HepG2 (cell line): Measurements from ENCODE around the gene BAG5. TPM values are rescaled to one million over a fixed set of nuclear protein-coding genes. Genes with fewer than 3 reads are reported as not detected.
A peak's percentile ranks its signal among the peaks of the same experiment; 100 is the strongest.

Experiments
- GLI4 ChIP-seq: sonication (generic); formaldehyde crosslinking; IDR thresholded peaks from 2 replicates; pipeline ENCODE4 v1.5.1; 2020; ENCODE audit warnings: missing genetic modification reagents, mild to moderate bottlenecking, moderate library complexity, borderline replicate concordance
- HOXA7 ChIP-seq: sonication (generic); formaldehyde crosslinking; IDR thresholded peaks from 2 replicates; pipeline ENCODE4 v1.8.1; 2022; ENCODE audit warnings: mild to moderate bottlenecking, missing genetic modification reagents, moderate library complexity
- MAFG ChIP-seq: sonication (generic); formaldehyde crosslinking; IDR thresholded peaks from 2 replicates; pipeline ENCODE4 v1.5.1; 2020; ENCODE audit warnings: mild to moderate bottlenecking, missing genetic modification reagents
- MEF2D ChIP-seq: sonication (generic); formaldehyde crosslinking; IDR thresholded peaks from 2 replicates; pipeline ENCODE4 v1.5.1; 2020; ENCODE audit warnings: mild to moderate bottlenecking, missing genetic modification reagents
- MYPOP ChIP-seq: sonication (generic); formaldehyde crosslinking; IDR thresholded peaks from 2 replicates; pipeline ENCODE4 v1.8.1; 2023; ENCODE audit warnings: mild to moderate bottlenecking, moderate library complexity, missing genetic modification reagents
- NCOA5 ChIP-seq: sonication (generic); formaldehyde crosslinking; IDR thresholded peaks from 2 replicates; pipeline ENCODE4 v1.4.0; 2020; ENCODE audit warnings: missing genetic modification reagents
- PRPF4 ChIP-seq: fragments of 200-400 bp; formaldehyde crosslinking; IDR thresholded peaks from 2 replicates; pipeline ENCODE4 v1.6.1; 2016; ENCODE audit warnings: low read length, low read depth; ENCODE audit not compliant: poor library complexity, severe bottlenecking
- ZC3H4 ChIP-seq: sonication (generic); formaldehyde crosslinking; IDR thresholded peaks from 2 replicates; pipeline ENCODE4 v1.4.0; 2020; ENCODE audit warnings: missing genetic modification reagents, borderline replicate concordance
- ZNF121 ChIP-seq: sonication (generic); formaldehyde crosslinking; IDR thresholded peaks from 2 replicates; pipeline ENCODE4 v1.5.0; 2020; ENCODE audit warnings: mild to moderate bottlenecking, missing genetic modification reagents
- ZNF34 ChIP-seq: sonication (generic); formaldehyde crosslinking; IDR thresholded peaks from 2 replicates; pipeline ENCODE4 v1.4.0; 2020; ENCODE audit warnings: mild to moderate bottlenecking, missing genetic modification reagents, borderline replicate concordance
- ZNF687 ChIP-seq: sonication (generic); formaldehyde crosslinking; IDR thresholded peaks from 2 replicates; pipeline ENCODE4 v1.5.1; 2020; ENCODE audit warnings: mild to moderate bottlenecking, missing genetic modification reagents, moderate library complexity
- polyA plus RNA-seq, 8 experiments: library from polyadenylated mRNA; depleted of rRNA in 3 of 8; stranded (reverse) in 7 of 8; unstranded in 1 of 8; fragments of >200 nt; fragmentation: Illumina TruSeq in 4 of 8; extraction: Trizol in 4 of 8; gene quantifications; 2 replicates each; pipeline versions ENCODE4 v1.2.1 to v1.2.3, GENCODE V29; 2011 to 2016; ENCODE audit warnings: low read depth in 4 of 8, missing spikeins in 1 of 8, mixed read lengths in 1 of 8; ENCODE audit not compliant: insufficient read depth in 1 of 8
- total RNA-seq, 5 experiments: library from RNA; depleted of rRNA; stranded (reverse); fragments of >200 nt; fragmentation: Illumina TruSeq; extraction: Trizol; gene quantifications; 2 replicates each; pipeline ENCODE4 v1.2.3, GENCODE V29; 2016; ENCODE audit warnings: low read depth in 1 of 5
- TF ChIP-seq, protein P1 (sequence below): IDR thresholded peaks from 2 replicates; pipeline ENCODE4 v1.6.1; 2016; ENCODE audit warnings: low read depth, missing genetic modification reagents, missing compliant biosample characterization
- TF ChIP-seq, protein P2 (sequence below): IDR thresholded peaks from 2 replicates; pipeline ENCODE4 v1.6.1; 2016; ENCODE audit warnings: missing genetic modification reagents, missing compliant biosample characterization
- TF ChIP-seq, protein P3 (sequence below): sonication (generic); formaldehyde crosslinking; IDR thresholded peaks from 2 replicates; pipeline ENCODE4 v1.5.1; 2020; ENCODE audit warnings: missing genetic modification reagents, mild to moderate bottlenecking, borderline replicate concordance

The BAG5 gene
- total and polyA plus RNA-seq, 2 of the 13 experiments (the other 11 are each of a cell fraction or from before 2014, with no cell fraction given), result 3.5 to 21.0 TPM

GRCh38 chr14:103522649-103523574, 39.5 kb downstream of the BAG5 start, which contains the start of gene CKB (continued):
- TF ChIP-seq, protein P1, sequence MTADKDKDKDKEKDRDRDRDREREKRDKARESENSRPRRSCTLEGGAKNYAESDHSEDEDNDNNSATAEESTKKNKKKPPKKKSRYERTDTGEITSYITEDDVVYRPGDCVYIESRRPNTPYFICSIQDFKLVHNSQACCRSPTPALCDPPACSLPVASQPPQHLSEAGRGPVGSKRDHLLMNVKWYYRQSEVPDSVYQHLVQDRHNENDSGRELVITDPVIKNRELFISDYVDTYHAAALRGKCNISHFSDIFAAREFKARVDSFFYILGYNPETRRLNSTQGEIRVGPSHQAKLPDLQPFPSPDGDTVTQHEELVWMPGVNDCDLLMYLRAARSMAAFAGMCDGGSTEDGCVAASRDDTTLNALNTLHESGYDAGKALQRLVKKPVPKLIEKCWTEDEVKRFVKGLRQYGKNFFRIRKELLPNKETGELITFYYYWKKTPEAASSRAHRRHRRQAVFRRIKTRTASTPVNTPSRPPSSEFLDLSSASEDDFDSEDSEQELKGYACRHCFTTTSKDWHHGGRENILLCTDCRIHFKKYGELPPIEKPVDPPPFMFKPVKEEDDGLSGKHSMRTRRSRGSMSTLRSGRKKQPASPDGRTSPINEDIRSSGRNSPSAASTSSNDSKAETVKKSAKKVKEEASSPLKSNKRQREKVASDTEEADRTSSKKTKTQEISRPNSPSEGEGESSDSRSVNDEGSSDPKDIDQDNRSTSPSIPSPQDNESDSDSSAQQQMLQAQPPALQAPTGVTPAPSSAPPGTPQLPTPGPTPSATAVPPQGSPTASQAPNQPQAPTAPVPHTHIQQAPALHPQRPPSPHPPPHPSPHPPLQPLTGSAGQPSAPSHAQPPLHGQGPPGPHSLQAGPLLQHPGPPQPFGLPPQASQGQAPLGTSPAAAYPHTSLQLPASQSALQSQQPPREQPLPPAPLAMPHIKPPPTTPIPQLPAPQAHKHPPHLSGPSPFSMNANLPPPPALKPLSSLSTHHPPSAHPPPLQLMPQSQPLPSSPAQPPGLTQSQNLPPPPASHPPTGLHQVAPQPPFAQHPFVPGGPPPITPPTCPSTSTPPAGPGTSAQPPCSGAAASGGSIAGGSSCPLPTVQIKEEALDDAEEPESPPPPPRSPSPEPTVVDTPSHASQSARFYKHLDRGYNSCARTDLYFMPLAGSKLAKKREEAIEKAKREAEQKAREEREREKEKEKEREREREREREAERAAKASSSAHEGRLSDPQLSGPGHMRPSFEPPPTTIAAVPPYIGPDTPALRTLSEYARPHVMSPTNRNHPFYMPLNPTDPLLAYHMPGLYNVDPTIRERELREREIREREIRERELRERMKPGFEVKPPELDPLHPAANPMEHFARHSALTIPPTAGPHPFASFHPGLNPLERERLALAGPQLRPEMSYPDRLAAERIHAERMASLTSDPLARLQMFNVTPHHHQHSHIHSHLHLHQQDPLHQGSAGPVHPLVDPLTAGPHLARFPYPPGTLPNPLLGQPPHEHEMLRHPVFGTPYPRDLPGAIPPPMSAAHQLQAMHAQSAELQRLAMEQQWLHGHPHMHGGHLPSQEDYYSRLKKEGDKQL (CRISPR knock-in tag), result no peak
- no peak for TF ChIP-seq PRPF4
- TF ChIP-seq NCOA5, result no peak
- TF ChIP-seq ZNF34 (CRISPR knock-in tag), result no peak
- TF ChIP-seq ZC3H4 (CRISPR knock-in tag), result no peak
- TF ChIP-seq ZNF687 (CRISPR knock-in tag), result peak; percentile 35; the same call in 1 of the 2 replicates
- TF ChIP-seq, protein P2, sequence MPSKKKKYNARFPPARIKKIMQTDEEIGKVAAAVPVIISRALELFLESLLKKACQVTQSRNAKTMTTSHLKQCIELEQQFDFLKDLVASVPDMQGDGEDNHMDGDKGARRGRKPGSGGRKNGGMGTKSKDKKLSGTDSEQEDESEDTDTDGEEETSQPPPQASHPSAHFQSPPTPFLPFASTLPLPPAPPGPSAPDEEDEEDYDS (CRISPR knock-in tag), result peak; percentile 81
- TF ChIP-seq GLI4, result no peak
- peak; percentile 85 for TF ChIP-seq MEF2D (CRISPR knock-in tag)
- TF ChIP-seq HOXA7 (CRISPR knock-in tag), result no peak
- no peak for TF ChIP-seq ZNF121 (CRISPR knock-in tag)
- 0 out of 2 replicates have a peak, but pooled peaks have one; percentile 26 for TF ChIP-seq MYPOP
- TF ChIP-seq, protein P3, sequence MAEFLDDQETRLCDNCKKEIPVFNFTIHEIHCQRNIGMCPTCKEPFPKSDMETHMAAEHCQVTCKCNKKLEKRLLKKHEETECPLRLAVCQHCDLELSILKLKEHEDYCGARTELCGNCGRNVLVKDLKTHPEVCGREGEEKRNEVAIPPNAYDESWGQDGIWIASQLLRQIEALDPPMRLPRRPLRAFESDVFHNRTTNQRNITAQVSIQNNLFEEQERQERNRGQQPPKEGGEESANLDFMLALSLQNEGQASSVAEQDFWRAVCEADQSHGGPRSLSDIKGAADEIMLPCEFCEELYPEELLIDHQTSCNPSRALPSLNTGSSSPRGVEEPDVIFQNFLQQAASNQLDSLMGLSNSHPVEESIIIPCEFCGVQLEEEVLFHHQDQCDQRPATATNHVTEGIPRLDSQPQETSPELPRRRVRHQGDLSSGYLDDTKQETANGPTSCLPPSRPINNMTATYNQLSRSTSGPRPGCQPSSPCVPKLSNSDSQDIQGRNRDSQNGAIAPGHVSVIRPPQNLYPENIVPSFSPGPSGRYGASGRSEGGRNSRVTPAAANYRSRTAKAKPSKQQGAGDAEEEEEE (CRISPR knock-in tag), result no peak
- no peak for TF ChIP-seq MAFG (CRISPR knock-in tag)
